ENCODE measurements around the gene KIAA0825. TPM values are rescaled to one million over a fixed set of nuclear protein-coding genes. Genes with fewer than 3 reads are reported as not detected.

KIAA0825 gene
- total and polyA plus RNA-seq, 3 donors from 2014 or later: 4.1 to 11.2 (median 9.3) TPM

DNA sequence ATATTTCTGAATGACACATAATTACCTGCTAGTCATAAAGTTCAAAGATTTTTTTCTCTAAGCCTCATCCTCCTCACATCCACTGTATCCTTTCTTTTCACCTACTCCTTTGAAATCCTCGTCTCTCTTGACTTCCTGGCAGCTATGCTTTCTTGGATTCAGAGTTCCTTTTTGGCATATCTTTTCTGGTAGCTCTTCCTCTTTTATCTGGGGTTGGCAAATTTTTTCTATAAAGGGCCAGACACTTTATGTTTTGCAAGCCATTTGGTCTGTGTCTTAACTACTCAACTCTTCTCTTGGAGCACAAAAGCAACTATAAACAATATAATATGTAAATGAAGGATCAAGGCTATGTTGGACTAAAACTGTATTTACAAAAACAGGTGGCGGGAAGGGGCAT is 197.5 kb downstream of the KIAA0825 start:
- H3K27ac ChIP-seq: no peak overlapping the region
- H3K9me3 ChIP-seq: no peaks in the 10 kb centered on the region
- H3K4me3 ChIP-seq: no peak overlapping the region
- no peak for TF ChIP-seq CTCF (IDR thresholded peaks at IDR 0.05)
- WGBS, 2 donors: 78% methylated on average over 2 of the region's 2 CpGs
- intact Hi-C loops (cut with DNase I; ENCODE audit: low total_unique reads): no loop called here
- no peak for DNase-seq
- no peaks in the 10 kb centered on the region for H3K4me1 ChIP-seq
- H3K36me3 ChIP-seq (ENCODE audit: low read depth, missing control alignments): no peaks in the 10 kb centered on the region
- H3K27me3 ChIP-seq: no peaks in the 10 kb centered on the region

DNA sequence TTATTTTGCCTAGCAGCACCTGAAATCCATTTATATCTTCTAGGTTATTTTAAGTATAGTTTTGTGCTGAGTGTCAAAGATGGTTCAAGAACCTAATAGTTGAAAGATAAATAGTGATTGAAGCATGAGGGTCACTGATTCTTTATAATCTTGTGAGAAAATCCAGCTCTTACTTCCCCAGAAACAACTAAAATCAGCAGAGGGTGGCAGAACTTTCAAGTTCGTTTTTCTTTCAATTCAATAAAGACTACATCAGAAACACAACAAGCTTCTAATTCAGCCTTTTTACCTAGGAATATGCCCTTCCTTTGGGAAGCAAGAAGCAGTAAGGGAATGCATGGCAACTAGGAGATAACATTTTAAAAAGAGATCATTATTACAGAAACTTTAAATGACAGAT is 202.6 kb downstream of the KIAA0825 start:
- Histone ChIP-seq H3K9me3 (no peaks in the 10 kb centered on the region), H3K27me3 (no peaks in the 10 kb centered on the region), H3K27ac (no peak overlapping the region), H3K4me3 (no peak overlapping the region), H3K4me1 (no peaks in the 10 kb centered on the region), H3K36me3 (ENCODE audit: low read depth, missing control alignments) (no peaks in the 10 kb centered on the region)
- intact Hi-C loops (cut with DNase I; ENCODE audit: low total_unique reads): no loop called here
- WGBS, 2 donors: 30 to 52% methylated on average over 1 of the region's 1 CpG
- no peak for DNase-seq
- TF ChIP-seq POLR2A (IDR thresholded peaks at IDR 0.05) (no peak), CTCF (IDR thresholded peaks at IDR 0.05) (no peak)

DNA sequence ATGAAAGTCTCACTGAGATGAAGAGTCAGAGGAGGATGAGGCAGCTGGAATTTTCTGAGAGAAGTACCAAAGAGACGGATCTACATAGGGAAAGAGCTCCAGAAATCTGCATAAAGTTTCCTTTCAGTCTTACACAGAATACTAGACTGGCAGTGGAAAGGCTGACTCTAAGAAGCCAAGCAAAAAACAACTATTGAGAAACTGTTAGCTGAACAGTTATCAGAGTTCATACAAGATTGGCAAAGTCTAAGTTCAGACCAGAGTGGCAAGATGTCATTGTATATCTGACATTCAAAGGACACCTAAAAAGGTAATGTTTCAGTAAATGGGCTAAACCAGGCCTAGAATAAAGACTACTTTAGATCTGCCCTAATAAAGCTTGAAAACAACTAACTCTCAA is 209.0 kb downstream of the KIAA0825 start:
- WGBS, 2 donors: 97 to 100% methylated on average over 1 of the region's 1 CpG

DNA sequence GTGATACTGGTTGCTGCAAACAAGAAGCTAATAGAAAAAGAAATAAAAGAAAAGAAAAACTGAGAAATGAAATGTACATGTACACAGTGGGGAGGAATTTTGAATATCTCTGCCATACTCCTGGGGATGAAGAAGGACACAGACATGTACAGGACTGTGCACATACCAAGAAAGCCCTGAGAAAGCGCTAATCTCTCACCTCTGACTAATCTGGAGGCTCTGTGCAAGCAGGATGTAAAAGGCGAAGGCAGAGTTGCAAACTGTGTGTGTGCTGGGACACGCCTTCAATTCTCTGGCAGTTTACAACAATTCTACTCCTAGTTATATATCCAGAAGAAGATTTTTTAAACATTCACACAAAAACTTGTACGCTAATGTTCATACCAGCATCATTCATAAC is 211.4 kb downstream of the KIAA0825 start:
- Histone ChIP-seq H3K36me3 (ENCODE audit: low read depth, missing control alignments) (no peaks in the 10 kb centered on the region), H3K9me3 (no peaks in the 10 kb centered on the region), H3K4me3 (no peak overlapping the region), H3K27ac (no peak overlapping the region), H3K4me1 (no peaks in the 10 kb centered on the region), H3K27me3 (no peaks in the 10 kb centered on the region)
- WGBS, 2 donors: 96 to 99% methylated on average over 4 of the region's 4 CpGs
- intact Hi-C loops (cut with DNase I; ENCODE audit: low total_unique reads): no loop called here
- TF ChIP-seq CTCF (IDR thresholded peaks at IDR 0.05) (no peak), POLR2A (IDR thresholded peaks at IDR 0.05) (no peak)
- no peak for DNase-seq

More for the DNA sequence above, 209.0 kb downstream of the KIAA0825 start:
- H3K9me3 ChIP-seq: no peaks in the 10 kb centered on the region
- DNase-seq: no peak
- H3K36me3 ChIP-seq (ENCODE audit: low read depth, missing control alignments): no peaks in the 10 kb centered on the region
- H3K4me3 ChIP-seq: no peak overlapping the region
- intact Hi-C loops (cut with DNase I; ENCODE audit: low total_unique reads): no loop called here
- no peak overlapping the region for H3K27ac ChIP-seq
- H3K4me1 ChIP-seq: no peaks in the 10 kb centered on the region
- no peak for TF ChIP-seq CTCF (IDR thresholded peaks at IDR 0.05)
- TF ChIP-seq POLR2A (IDR thresholded peaks at IDR 0.05): no peak
- no peaks in the 10 kb centered on the region for H3K27me3 ChIP-seq

DNA sequence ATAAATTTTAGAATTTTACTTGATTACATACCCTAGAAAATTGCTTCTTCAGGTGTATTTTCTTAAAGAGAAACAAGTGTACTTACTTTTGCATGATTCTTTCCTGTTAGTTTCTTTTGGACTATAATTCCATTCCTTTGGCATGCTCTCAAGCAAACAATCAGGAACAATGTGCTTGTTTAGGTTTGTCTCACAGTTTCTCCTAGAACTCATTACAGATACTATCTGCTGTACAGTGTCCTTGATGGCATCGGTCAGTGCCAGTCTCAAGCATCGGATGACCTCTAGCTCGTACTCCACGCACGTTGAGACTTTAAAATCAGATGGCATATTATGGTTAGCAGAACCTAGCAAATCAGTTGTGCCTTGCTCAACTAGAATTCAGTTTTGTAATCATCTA is 214.9 kb downstream of the KIAA0825 start:
- H3K36me3 ChIP-seq (ENCODE audit: low read depth, missing control alignments): no peaks in the 10 kb centered on the region
- H3K4me3 ChIP-seq: no peak overlapping the region
- H3K27me3 ChIP-seq: no peaks in the 10 kb centered on the region
- no peak for TF ChIP-seq CTCF (IDR thresholded peaks at IDR 0.05)
- TF ChIP-seq POLR2A (IDR thresholded peaks at IDR 0.05): no peak
- DNase-seq: no peak
- H3K9me3 ChIP-seq: no peaks in the 10 kb centered on the region
- 43 to 50% methylated on average over 5 of the region's 5 CpGs for WGBS, 2 donors
- no peak overlapping the region for H3K27ac ChIP-seq
- H3K4me1 ChIP-seq: no peaks in the 10 kb centered on the region
- intact Hi-C loops (cut with DNase I; ENCODE audit: low total_unique reads): no loop called here

Measured in testis (tissue), 3 donors.